ENCODE data around the gene PHC2.
"Not testable (repeated sequence)": the region's sequence is repeated elsewhere in the genome, so short reads cannot be mapped to it uniquely, and the experiment has no call there.

Gene PHC2

GRCh38 chr1:33310702-33311101 is 120.2 kb downstream of the PHC2 start:
- DNase-seq = no peak

GRCh38 chr1:33309351-33309750 is 121.5 kb downstream of the PHC2 start:
- DNase-seq = not testable (repeated sequence)

GRCh38 chr1:33307494-33307864 is 123.4 kb downstream of the PHC2 start:
- DNase-seq = no peak

- peak; percentile 41 for DNase-seq
Measured at GRCh38 chr1:33306653-33307493, 124.0 kb downstream of the PHC2 start.

GRCh38 chr1:33305816-33306652 is 124.9 kb downstream of the PHC2 start:
- no peak for DNase-seq

- no peak for DNase-seq
Measured at GRCh38 chr1:33305016-33305415, 125.9 kb downstream of the PHC2 start.

GRCh38 chr1:33302325-33302724 is 128.6 kb downstream of the PHC2 start:
- DNase-seq = no peak

GRCh38 chr1:33301273-33301984 is 129.5 kb downstream of the PHC2 start:
- DNase-seq = no peak

GRCh38 chr1:33300673-33301072 is 130.2 kb downstream of the PHC2 start:
- DNase-seq = peak; percentile 39

- no peak for DNase-seq
Measured at GRCh38 chr1:33299461-33300155, 131.3 kb downstream of the PHC2 start.

GRCh38 chr1:33298623-33299277 is 132.1 kb downstream of the PHC2 start:
- peak; percentile 61 for DNase-seq

GRCh38 chr1:33297911-33298622 is 132.8 kb downstream of the PHC2 start:
- no peak for DNase-seq

- DNase-seq = no peak
Measured at GRCh38 chr1:33296824-33297223, 134.1 kb downstream of the PHC2 start.

- DNase-seq = no peak
Measured at GRCh38 chr1:33296082-33296458, 134.8 kb downstream of the PHC2 start.

GRCh38 chr1:33295450-33296081 is 135.3 kb downstream of the PHC2 start:
- DNase-seq = peak; percentile 76

GRCh38 chr1:33295023-33295422 is 135.9 kb downstream of the PHC2 start:
- DNase-seq = no peak

GRCh38 chr1:33294071-33295010 is 136.6 kb downstream of the PHC2 start:
- DNase-seq = no peak

- no peak for DNase-seq
Measured at GRCh38 chr1:33292726-33293340, 138.1 kb downstream of the PHC2 start.

GRCh38 chr1:33290615-33291014 is 140.3 kb downstream of the PHC2 start:
- not testable (repeated sequence) for DNase-seq

Measured in fibroblast of skin of scalp (primary cell).